Measurements from ENCODE around the gene INAFM2. TPM values are rescaled to one million over a fixed set of nuclear protein-coding genes. Genes with fewer than 3 reads are reported as not detected.

Gene INAFM2
- total and polyA plus RNA-seq, 9 donors: 7.4 to 50.6 (median 30.6) TPM

- intact Hi-C loops (cut with DNase I): no loop called here
- 56 to 65% (median 59%) methylated on average over 5 of the region's 5 CpGs for WGBS, 3 donors
- Histone ChIP-seq H3K36me3 (no peaks in the 10 kb centered on the region), H3K27me3 (no peaks in the 10 kb centered on the region), H3K9me3 (no peaks in the 10 kb centered on the region), H3K4me1 (ENCODE audit: insufficient read depth) (no peaks in the 10 kb centered on the region), H3K27ac (no peak overlapping the region), H3K4me3 (no peak overlapping the region)
- TF ChIP-seq EP300 (IDR thresholded peaks at IDR 0.05) (no peak), CTCF (IDR thresholded peaks at IDR 0.05) (no peak), POLR2A (IDR thresholded peaks at IDR 0.05) (no peak)
- DNase-seq: peak in 1 of 5 donors; percentile 44
Observed at GRCh38 chr15:40353697-40354096, 30.2 kb downstream of the INAFM2 start.

DNA sequence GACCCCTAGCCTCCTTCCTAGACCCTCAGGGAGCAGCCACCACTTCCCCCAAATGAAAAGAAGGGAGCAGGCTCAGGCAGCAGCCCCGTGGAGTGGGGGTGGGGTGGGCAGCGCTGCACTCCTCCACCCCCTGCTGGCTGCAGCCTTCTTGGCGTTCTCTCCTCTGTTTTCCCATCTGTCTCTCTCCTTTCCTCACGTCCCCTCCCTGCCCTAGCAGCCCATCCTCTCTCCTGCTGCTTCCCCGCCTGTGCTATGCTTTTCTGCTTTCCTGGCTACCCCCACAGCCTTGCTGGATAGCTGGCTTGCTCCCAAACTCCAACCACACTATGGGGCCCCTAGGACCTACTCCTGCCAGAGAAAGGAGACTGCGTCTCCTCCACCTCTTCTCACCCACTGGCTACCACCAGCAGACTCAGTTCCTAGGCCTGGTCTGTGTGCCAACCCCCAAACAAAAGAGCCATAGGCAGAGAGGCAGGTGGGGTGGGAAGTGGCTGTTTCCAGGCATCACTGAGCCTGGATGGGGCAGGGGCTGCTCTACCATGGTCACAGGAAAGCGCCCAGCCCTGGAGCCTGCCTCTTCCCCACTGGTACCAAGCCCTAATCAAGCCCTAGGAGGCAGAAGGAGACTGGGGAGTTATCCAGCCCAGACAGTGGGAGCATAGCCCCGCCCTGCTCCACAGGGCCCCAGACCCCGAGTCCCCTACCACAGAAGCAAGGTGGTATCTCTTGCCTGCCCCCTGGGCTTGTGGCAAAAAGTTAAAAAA, 31.1 kb downstream of the INAFM2 start:
- intact Hi-C loops (cut with DNase I): loop anchor here in 1 of 4 donors (5.0 kb wide), 1 partner anchor 32 kb away; the partner anchor contains the start of gene INAFM2
- no peaks in the 10 kb centered on the region for H3K4me1 ChIP-seq (ENCODE audit: insufficient read depth)
- peak in 2 of 5 donors; percentile 42 to 74 for DNase-seq
- H3K27me3 ChIP-seq: no peaks in the 10 kb centered on the region
- WGBS, 3 donors: 31 to 37% (median 32%) methylated on average over 9 of the region's 9 CpGs
- no peak for TF ChIP-seq POLR2A (IDR thresholded peaks at IDR 0.05)
- TF ChIP-seq CTCF (IDR thresholded peaks at IDR 0.05): no peak
- TF ChIP-seq EP300 (IDR thresholded peaks at IDR 0.05): no peak
- no peak overlapping the region for H3K4me3 ChIP-seq
- H3K27ac ChIP-seq: no peak overlapping the region
- H3K36me3 ChIP-seq: no peaks in the 10 kb centered on the region
- no peaks in the 10 kb centered on the region for H3K9me3 ChIP-seq

GRCh38 chr15:40355976-40356585, 32.6 kb downstream of the INAFM2 start:
- DNase-seq: no peak
- 72 to 89% (median 85%) methylated on average over 4 to 5 of the region's 5 CpGs for WGBS, 3 donors
- no peak for TF ChIP-seq EP300 (IDR thresholded peaks at IDR 0.05)
- no peak for TF ChIP-seq POLR2A (IDR thresholded peaks at IDR 0.05)
- TF ChIP-seq CTCF (IDR thresholded peaks at IDR 0.05): no peak
- Histone ChIP-seq H3K9me3 (no peaks in the 10 kb centered on the region), H3K27ac (no peak overlapping the region), H3K4me1 (ENCODE audit: insufficient read depth) (no peaks in the 10 kb centered on the region), H3K36me3 (no peaks in the 10 kb centered on the region), H3K27me3 (no peaks in the 10 kb centered on the region), H3K4me3 (no peak overlapping the region)
- intact Hi-C loops (cut with DNase I): loop anchor here in 1 of 4 donors (5.0 kb wide), 1 partner anchor 34 kb away; the partner anchor contains the start of gene INAFM2

DNA sequence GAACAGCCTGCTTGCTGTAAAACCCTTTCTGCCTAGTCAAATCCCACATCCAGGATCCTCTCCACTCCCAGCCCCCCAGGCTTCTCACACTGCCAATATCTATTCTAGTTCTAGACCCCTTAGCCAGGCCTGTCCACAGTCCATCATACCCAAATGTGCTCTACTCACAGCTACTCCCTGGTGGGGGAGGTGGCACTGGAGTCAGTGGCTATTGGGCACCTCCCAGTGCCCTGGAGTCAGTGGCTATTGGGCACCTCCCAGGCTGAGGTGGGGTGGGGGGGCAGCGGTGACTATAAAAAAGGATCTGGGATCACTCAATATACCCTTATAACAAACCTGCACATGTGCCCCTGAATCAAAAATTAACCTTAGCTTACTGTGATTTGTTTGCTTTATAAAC, 33.8 kb downstream of the INAFM2 start:
- H3K4me3 ChIP-seq: no peak overlapping the region
- TF ChIP-seq EP300 (IDR thresholded peaks at IDR 0.05) (no peak), CTCF (IDR thresholded peaks at IDR 0.05) (no peak), POLR2A (IDR thresholded peaks at IDR 0.05) (no peak)
- H3K27ac ChIP-seq: no peak overlapping the region
- no peaks in the 10 kb centered on the region for H3K36me3 ChIP-seq
- 72 to 83% (median 78%) methylated on average over 1 of the region's 1 CpG for WGBS, 3 donors
- intact Hi-C loops (cut with DNase I): loop anchor here in 1 of 4 donors (5.0 kb wide), 1 partner anchor 35 kb away; the partner anchor contains the start of gene INAFM2
- no peak for DNase-seq
- no peaks in the 10 kb centered on the region for H3K4me1 ChIP-seq (ENCODE audit: insufficient read depth)
- H3K9me3 ChIP-seq: no peaks in the 10 kb centered on the region
- no peaks in the 10 kb centered on the region for H3K27me3 ChIP-seq

All from ovary (tissue), 9 donors.